IMR-90 (cell line): Measurements from ENCODE around the gene LY86. TPM values are rescaled to one million over a fixed set of nuclear protein-coding genes. Genes with fewer than 3 reads are reported as not detected.

ENCODE experiments used
- ATAC-seq: fragments of 200-7000 bp; cut with Tn5 transposase; 2 replicates; pipeline ENCODE4 v1.9.1; 2020; ENCODE audit warnings: low read depth, mild to moderate bottlenecking, moderate library complexity
- BruUV-seq: library from RNA; stranded (reverse); fragments of 400-500 nt; replicated peaks from 2 replicates; lab custom pipeline; 2021; lab: Mats Ljungman, UMichigan
- CTCF ChIA-PET: fragments of 300-600 bp; formaldehyde crosslinking; extraction: SDS; loops from one replicate; lab custom pipeline; 2021; ENCODE audit warnings: antibody characterized with exemption; lab: Yijun Ruan, JAX
- POLR2A ChIA-PET: fragments of 300-600 bp; sonication (Branson Sonifier 250); formaldehyde crosslinking; loops from one replicate; lab custom pipeline; 2022; ENCODE audit warnings: antibody characterized with exemption; ENCODE audit not compliant: unreplicated experiment; lab: Charles Lee
- DNase-seq: peaks from one replicate; pipeline ENCODE4 v3.0.0; 2013
- H2AFZ ChIP-seq: replicated peaks from 2 replicates; pipeline ENCODE3; 2013; ENCODE audit warnings: low read length, mild to moderate bottlenecking; ENCODE audit not compliant: poor library complexity
- H2AK5ac ChIP-seq: 2 replicates; pipeline ENCODE4 v1.6.1; 2013; ENCODE audit warnings: low read depth, low read length, inconsistent platforms
- H2AK9ac ChIP-seq: replicated peaks from 2 replicates; pipeline ENCODE3; 2013; ENCODE audit warnings: mild to moderate bottlenecking, low read depth, low read length, moderate library complexity; ENCODE audit not compliant: poor library complexity
- H2BK120ac ChIP-seq: 2 replicates; pipeline ENCODE4 v1.6.1; 2013; ENCODE audit warnings: low read depth, low read length, inconsistent platforms
- H2BK15ac ChIP-seq: 3 replicates; pipeline ENCODE4 v1.6.1; 2013; ENCODE audit warnings: low read depth, low read length, inconsistent platforms
- H2BK20ac ChIP-seq: 2 replicates; pipeline ENCODE4 v1.6.1; 2013; ENCODE audit warnings: low read depth, mild to moderate bottlenecking, inconsistent platforms, low read length, moderate library complexity
- H2BK5ac ChIP-seq: 2 replicates; pipeline ENCODE4 v1.6.1; 2013; ENCODE audit warnings: mild to moderate bottlenecking, low read depth, low read length, inconsistent platforms; ENCODE audit not compliant: poor library complexity, severe bottlenecking
- H3K14ac ChIP-seq: replicated peaks from 2 replicates; pipeline ENCODE4 v1.6.1; 2013; ENCODE audit warnings: low read depth, low read length, inconsistent platforms
- H3K18ac ChIP-seq: 2 replicates; pipeline ENCODE4 v1.6.1; 2013; ENCODE audit warnings: low read depth, low read length, control low read depth
- H3K23ac ChIP-seq: 2 replicates; pipeline ENCODE4 v1.6.1; 2013; ENCODE audit warnings: low read depth, low read length, inconsistent platforms
- H3K27ac ChIP-seq: 2 replicates; pipeline ENCODE4 v1.5.1; 2013; ENCODE audit warnings: mild to moderate bottlenecking, control low read depth, low read length; ENCODE audit not compliant: insufficient read depth
- H3K27me3 ChIP-seq: 2 replicates; pipeline ENCODE4 v1.6.1; 2013; ENCODE audit warnings: low read length; ENCODE audit not compliant: control insufficient read depth, insufficient read depth
- H3K36me3 ChIP-seq: 2 replicates; pipeline ENCODE4 v1.6.1; 2013; ENCODE audit warnings: low read length, mixed read lengths; ENCODE audit not compliant: control insufficient read depth, insufficient read depth
- H3K4ac ChIP-seq: 2 replicates; pipeline ENCODE4 v1.6.1; 2013; ENCODE audit warnings: low read depth, low read length, inconsistent platforms
- H3K4me1 ChIP-seq: 2 replicates; pipeline ENCODE4 v1.6.1; 2013; ENCODE audit warnings: low read length, mixed read lengths; ENCODE audit not compliant: control insufficient read depth, insufficient read depth
- H3K4me2 ChIP-seq: 2 replicates; pipeline ENCODE4 v1.6.1; 2013; ENCODE audit warnings: low read depth, mild to moderate bottlenecking, control low read depth, low read length, moderate library complexity
- H3K4me3 ChIP-seq: 2 replicates; pipeline ENCODE4 v1.5.1; 2013; ENCODE audit warnings: low read depth, mild to moderate bottlenecking, control low read depth, low read length, moderate library complexity; ENCODE audit not compliant: insufficient read depth
- H3K56ac ChIP-seq: 2 replicates; pipeline ENCODE4 v1.6.1; 2013; ENCODE audit warnings: low read length, inconsistent platforms; ENCODE audit not compliant: insufficient read depth; ENCODE audit errors: extremely low read depth
- H3K79me1 ChIP-seq, 2 experiments: 2 replicates each; pipeline ENCODE4 v1.6.1; 2013; ENCODE audit warnings: low read length in 2 of 2, inconsistent platforms in 1 of 2, low read depth in 1 of 2
- H3K9ac ChIP-seq: 2 replicates; pipeline ENCODE4 v1.6.1; 2013; ENCODE audit warnings: low read depth, low read length, control low read depth
- H3K9me1 ChIP-seq: 2 replicates; pipeline ENCODE4 v1.6.1; 2013; ENCODE audit warnings: low read length, inconsistent platforms; ENCODE audit not compliant: insufficient read depth
- H3K9me3 ChIP-seq: 2 replicates; pipeline ENCODE4 v1.6.1; 2013; ENCODE audit warnings: low read length; ENCODE audit not compliant: control insufficient read depth, insufficient read depth
- H4K20me1 ChIP-seq: 2 replicates; pipeline ENCODE4 v1.6.1; 2013; ENCODE audit warnings: low read length, inconsistent platforms; ENCODE audit not compliant: insufficient read depth
- H4K5ac ChIP-seq: 2 replicates; pipeline ENCODE4 v1.6.1; 2013; ENCODE audit warnings: mild to moderate bottlenecking, low read depth, low read length, control low read depth
- H4K8ac ChIP-seq, 2 experiments: 2 replicates each; pipeline ENCODE4 v1.6.1; 2013; ENCODE audit warnings: low read depth in 2 of 2, low read length in 2 of 2, control low read depth in 1 of 2, inconsistent platforms in 1 of 2
- H4K91ac ChIP-seq: 2 replicates; pipeline ENCODE4 v1.6.1; 2013; ENCODE audit warnings: low read depth, low read length, inconsistent platforms; ENCODE audit not compliant: insufficient read depth
- BHLHE40 ChIP-seq: fragments of 150-350 bp; IDR thresholded peaks from 2 replicates; pipeline ENCODE4 v1.6.1; 2016; ENCODE audit warnings: mild to moderate bottlenecking, low read depth, low read length
- CHD1 ChIP-seq: IDR thresholded peaks from 2 replicates; pipeline ENCODE4 v1.6.1; 2012; ENCODE audit warnings: low read depth, low read length, improper control_type of control experiment
- FOS ChIP-seq: fragments of 150-350 bp; IDR thresholded peaks from 2 replicates; pipeline ENCODE4 v1.6.1; 2016; ENCODE audit warnings: low read depth, low read length
- MAZ ChIP-seq: IDR thresholded peaks from 2 replicates; pipeline ENCODE4 v1.6.1; 2012; ENCODE audit warnings: low read depth, mild to moderate bottlenecking, low read length, improper control_type of control experiment, moderate library complexity, borderline replicate concordance
- NFE2L2 ChIP-seq: fragments of 150-350 bp; IDR thresholded peaks from 2 replicates; pipeline ENCODE4 v1.6.1; 2016; ENCODE audit warnings: low read depth, mild to moderate bottlenecking, low read length
- POLR2A ChIP-seq: IDR thresholded peaks from 2 replicates; pipeline ENCODE4 v1.6.1; 2012; ENCODE audit warnings: mild to moderate bottlenecking, low read depth, low read length
- RFX5 ChIP-seq: IDR thresholded peaks from 2 replicates; pipeline ENCODE4 v1.8.0; 2012; ENCODE audit warnings: low read depth, mild to moderate bottlenecking, low read length, moderate library complexity
- WGBS, 2 experiments: methylation state at CpG; one replicate each; pipeline versions ENCODE4 v1.1.5 to v1.1.7; 2013; ENCODE audit warnings: missing lambda C conversion rate in 2 of 2; ENCODE audit not compliant: insufficient read length in 1 of 2; ENCODE audit errors: extremely low coverage in 2 of 2; 5-methylcytosine and 5-hydroxymethylcytosine counted together
- dilution Hi-C: fragments of 300-500 bp; cut with HindIII; formaldehyde crosslinking; loops from one replicate; pipeline ENCODE4 v1.14.3; 2018; ENCODE audit warnings: low sequenced_read_pairs; ENCODE audit not compliant: unreplicated experiment
- in situ Hi-C: fragments of 300-500 bp; cut with MboI; formaldehyde crosslinking; loops from 3 replicates; pipeline ENCODE4 v1.14.3; 2019; ENCODE audit warnings: low sequenced_read_pairs, inconsistent platforms, mixed read lengths
- intact Hi-C: fragments of 100-400 bp; cut with micrococcal nuclease; formaldehyde crosslinking; loops from 2 replicates; pipeline ENCODE4 v1.10.0; 2022
- polyA plus RNA-seq, 3 experiments: library from polyadenylated mRNA; depleted of rRNA; stranded (reverse); fragments of >200 nt; gene quantifications; 2 replicates each; pipeline ENCODE4 v1.2.3, GENCODE V29; 2012; ENCODE audit warnings: low replicate concordance in 1 of 3
- total RNA-seq: library from RNA; depleted of rRNA; stranded (reverse); fragments of >200 nt; gene quantifications from 2 replicates; pipeline ENCODE4 v1.2.3, GENCODE V29; 2012
- TF ChIP-seq, protein P1 (sequence below): fragments of 150-350 bp; IDR thresholded peaks from 2 replicates; pipeline ENCODE4 v1.6.1; 2017; ENCODE audit warnings: mild to moderate bottlenecking, antibody characterized with exemption, low read length, low read depth

LY86 gene
- total and polyA plus RNA-seq, 2 of the 4 experiments (the other 2 are of a cell fraction), result not detected

GRCh38 chr6:6643398-6643797, 54.9 kb downstream of the LY86 start:
- no peak overlapping the region for H3K27ac ChIP-seq
- no peak for DNase-seq
- no peaks in the 10 kb centered on the region for H3K4me1 ChIP-seq
- H3K23ac ChIP-seq, result no peak overlapping the region
- no peaks in the 10 kb centered on the region for H3K9me3 ChIP-seq
- ChIA-PET POLR2A (no interaction called here), CTCF (no interaction called here)
- no peaks in the 10 kb centered on the region for H3K36me3 ChIP-seq
- no peak overlapping the region for H3K4me3 ChIP-seq
- H2BK20ac ChIP-seq, result no peak overlapping the region
- no peak overlapping the region for H4K8ac ChIP-seq
- H3K27me3 ChIP-seq, result no peaks in the 10 kb centered on the region
- H3K4ac ChIP-seq, result no peak overlapping the region
- no peaks in the 10 kb centered on the region for H3K9me1 ChIP-seq
- no peak for ATAC-seq
- in situ Hi-C loops (no loop called here), intact Hi-C loops (no loop called here), dilution Hi-C loops (no loop called here)
- no peak overlapping the region for H4K91ac ChIP-seq
- H2AK9ac ChIP-seq, result no peak overlapping the region
- no TSS peak for BruUV-seq
- 72% methylated on average over 4 of the region's 8 CpGs; no CpG with 5 or more reads in 1 of the 2 experiments for WGBS, 2 experiments
- no peaks in the 10 kb centered on the region for H3K79me1 ChIP-seq
- H2AFZ ChIP-seq, result no peak overlapping the region
- H4K20me1 ChIP-seq, result no peaks in the 10 kb centered on the region
- no peak overlapping the region for H2BK15ac ChIP-seq
- no peak overlapping the region for H3K18ac ChIP-seq
- H3K9ac ChIP-seq, result no peak overlapping the region
- no peak overlapping the region for H2AK5ac ChIP-seq
- no peak overlapping the region for H3K4me2 ChIP-seq
- no peak overlapping the region for H3K56ac ChIP-seq
- TF ChIP-seq RFX5 (no peak), POLR2A (no peak), BHLHE40 (no peak), MAZ (no peak), CHD1 (no peak), NFE2L2 (no peak), FOS (no peak)
- TF ChIP-seq, protein P1, sequence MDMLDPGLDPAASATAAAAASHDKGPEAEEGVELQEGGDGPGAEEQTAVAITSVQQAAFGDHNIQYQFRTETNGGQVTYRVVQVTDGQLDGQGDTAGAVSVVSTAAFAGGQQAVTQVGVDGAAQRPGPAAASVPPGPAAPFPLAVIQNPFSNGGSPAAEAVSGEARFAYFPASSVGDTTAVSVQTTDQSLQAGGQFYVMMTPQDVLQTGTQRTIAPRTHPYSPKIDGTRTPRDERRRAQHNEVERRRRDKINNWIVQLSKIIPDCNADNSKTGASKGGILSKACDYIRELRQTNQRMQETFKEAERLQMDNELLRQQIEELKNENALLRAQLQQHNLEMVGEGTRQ, result no peak
- no peak overlapping the region for H4K5ac ChIP-seq
- H2BK5ac ChIP-seq, result no peak overlapping the region
- no peak overlapping the region for H3K14ac ChIP-seq
- no peak overlapping the region for H2BK120ac ChIP-seq
